Embryonic facial prominence (tissue), 1 donor: ENCODE data around the gene SLC30A10.
"Not testable (repeated sequence)": the region's sequence is repeated elsewhere in the genome, so short reads cannot be mapped to it uniquely, and the experiment has no call there.

Source experiments
- DNase-seq: peaks from one replicate; pipeline ENCODE4 v3.0.0-alpha.2; 2016; ENCODE audit errors: extremely low spot score

Gene SLC30A10

DNA sequence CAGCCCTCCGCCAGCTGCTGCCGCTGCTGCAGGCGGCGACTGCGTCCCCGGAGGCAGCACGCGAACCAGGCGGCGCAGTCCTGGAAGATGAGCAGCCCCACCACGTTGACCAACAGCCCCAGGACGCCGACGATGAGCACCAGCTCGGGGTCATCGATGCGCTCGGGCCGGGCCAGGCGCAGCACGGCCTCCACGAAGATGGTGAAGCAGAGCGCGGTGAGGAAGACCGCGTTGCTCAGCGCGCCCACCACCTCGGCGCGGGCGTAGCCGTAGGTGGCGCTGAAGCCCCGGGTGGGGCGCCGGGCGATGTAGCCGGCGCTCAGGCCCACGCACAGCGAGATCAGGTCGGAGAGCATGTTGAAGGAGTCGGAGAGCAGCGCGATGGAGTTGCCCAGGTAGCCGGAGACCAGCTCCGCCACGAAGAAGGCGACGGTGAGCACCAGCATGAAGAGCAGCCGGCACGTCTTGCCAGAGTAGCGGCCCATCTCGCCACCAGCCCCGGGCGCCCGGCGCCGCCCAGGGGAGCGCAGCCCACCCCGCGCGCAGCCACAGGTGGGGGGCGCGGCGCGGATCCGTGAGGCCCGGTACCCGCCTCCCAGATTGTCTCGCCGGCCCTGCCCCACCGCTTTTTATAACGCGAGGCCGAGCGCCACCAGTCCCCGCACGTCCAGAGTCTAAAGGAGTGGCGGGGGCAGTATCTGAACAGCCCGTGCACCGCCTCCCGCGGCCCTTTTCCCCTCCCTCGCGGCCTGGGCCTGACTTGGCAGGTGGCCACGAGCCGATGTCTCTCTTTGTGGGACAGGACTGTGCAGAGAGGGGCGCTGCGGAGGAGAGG is at the start of gene SLC30A10:
TSS of gene SLC30A10 (minus strand) at position 602 of the 835 bp plus-strand sequence. CDS start at position 485, 117 bp downstream.
- DNase-seq: no peak

GRCh38 chr1:219973213-219973612 is 44.9 kb upstream of the SLC30A10 start:
- DNase-seq: no peak

DNA sequence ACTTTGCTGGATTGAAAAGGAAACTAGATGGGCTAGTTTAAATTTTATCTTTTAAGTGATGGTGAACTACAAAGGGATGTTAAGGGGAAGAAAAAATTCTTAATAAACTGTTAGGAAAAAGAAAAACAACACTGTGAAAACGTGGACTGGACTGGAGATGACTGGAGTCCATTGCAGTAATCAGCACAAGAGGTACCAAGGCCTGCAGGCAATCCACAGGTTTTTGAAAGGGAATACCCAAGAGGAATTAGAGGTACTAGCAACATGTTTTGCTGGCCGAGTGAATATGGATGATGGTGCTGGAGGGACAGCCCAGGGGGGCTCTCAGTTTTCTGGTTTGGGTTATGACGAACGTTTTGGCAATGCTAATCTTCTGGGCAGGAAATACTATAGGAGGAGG is 39.0 kb upstream of the SLC30A10 start:
- no peak for DNase-seq

DNA sequence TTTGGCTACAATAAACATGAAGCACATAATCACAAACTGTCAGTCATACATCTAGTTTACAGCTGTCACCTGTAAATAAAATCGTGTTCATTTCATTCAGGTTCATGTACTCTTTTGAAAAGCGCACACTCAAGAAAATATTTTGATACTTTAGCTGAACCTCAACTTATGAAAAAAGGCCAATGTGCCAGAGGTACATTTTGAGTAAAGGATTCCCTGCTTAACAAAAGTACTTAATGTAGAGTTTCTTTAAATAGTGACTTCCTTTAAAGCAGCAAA is 37.7 kb upstream of the SLC30A10 start:
- DNase-seq: no peak

- DNase-seq: no peak
These were observed 37.1 kb upstream of the SLC30A10 start for GRCh38 chr1:219965285-219966070.

DNA sequence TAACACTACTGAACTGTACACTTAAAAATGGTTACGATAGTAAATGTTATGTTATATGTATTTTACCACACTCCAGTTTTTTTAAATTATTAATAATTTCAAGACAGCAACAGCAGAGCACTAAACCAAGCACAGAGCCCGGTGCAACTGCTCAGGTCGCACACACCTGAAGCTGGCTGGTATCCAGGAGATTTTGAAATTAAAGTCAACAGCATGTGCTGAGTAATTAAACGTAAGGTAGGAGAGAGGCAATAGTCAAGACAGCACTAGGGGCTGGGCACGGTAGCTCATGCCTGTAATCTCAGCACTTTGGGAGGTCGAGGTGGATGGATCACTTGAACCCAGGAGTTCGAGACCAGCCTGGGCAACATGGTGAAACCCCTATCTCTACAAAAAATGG is 35.1 kb upstream of the SLC30A10 start:
- DNase-seq: no peak

DNA sequence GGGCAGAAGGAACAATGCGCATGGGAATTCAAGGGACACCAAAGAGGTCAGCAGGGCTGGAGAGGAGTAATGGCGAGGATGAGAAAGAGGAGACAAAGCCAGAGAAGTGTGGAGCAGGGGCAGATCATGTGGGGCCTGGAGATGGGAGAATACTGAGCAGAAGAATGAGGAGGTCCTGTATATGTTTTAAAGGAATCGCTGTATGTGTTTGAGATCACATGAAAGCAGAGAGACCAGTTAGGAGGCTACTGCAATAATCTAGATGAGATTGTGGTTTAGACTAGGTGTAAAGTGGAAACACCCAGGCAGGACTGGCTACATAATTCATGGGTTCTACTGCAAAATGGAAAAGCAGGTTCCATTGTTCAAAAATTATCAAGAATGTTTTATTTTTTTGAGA is 33.3 kb upstream of the SLC30A10 start:
- DNase-seq: no peak

DNA sequence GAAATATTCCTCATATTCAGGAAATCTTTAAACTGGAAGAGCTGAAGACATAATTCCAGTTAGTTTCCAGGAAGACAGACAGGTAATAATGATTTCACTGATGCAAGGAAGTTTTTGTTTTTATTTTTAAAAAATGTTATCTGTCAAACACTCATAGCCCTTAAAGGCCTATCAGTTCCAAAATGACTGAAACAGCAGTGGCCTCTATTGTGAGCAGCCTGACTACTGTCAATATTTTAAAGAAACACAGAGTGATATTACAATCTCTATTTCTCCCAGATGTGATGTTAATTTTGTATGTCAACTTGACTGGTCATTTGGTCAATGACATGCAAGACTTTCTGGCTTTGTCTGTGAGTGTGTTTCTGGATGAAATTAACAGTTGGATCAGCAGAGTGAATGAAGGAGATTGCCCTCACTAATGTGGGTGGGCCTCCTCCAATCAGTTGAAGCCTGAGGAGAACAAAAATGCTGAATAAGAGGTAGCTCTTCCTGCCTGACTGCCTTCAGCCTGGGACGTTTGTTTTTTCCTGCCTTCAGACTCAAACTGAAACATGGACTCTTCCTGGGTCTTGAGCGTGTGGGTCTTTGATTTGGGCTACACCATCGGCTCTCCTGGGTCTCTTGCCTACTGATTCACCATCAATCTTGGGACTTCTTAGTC is 31.3 kb upstream of the SLC30A10 start:
- no peak for DNase-seq

- no peak for DNase-seq
These were observed 30.6 kb upstream of the SLC30A10 start for GRCh38 chr1:219958875-219959417.

DNA sequence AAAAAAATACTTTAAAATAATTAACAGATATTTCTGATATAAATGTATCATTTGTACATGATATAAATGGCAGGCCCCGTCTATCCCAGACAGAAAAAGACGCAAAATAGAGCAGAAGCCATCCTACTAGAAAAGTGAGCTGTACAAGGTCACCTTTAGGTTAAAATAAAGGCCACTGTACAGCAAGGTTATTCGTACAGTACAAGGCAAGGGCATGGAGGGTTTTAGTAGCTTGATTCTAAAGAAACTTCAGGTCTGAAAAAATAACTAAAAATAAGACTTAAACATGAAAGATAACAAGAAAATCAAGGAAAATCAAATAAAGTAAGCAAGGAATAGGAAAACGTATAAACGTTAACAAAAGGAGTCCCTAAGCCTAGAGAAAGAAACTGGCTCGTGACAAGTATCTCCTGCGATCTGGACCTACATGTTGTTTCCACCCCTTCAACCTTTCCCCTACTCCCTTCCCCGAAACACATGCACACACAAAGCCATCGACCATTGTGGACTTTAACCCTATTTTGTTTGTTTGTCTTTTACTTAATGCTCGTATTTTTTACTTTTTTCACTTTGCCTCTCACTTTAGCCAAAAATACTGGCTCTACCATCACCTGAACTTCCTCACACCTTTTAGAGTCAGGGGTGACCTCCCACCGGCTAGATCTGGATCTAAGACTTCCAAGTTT is 26.5 kb upstream of the SLC30A10 start:
- DNase-seq: no peak

GRCh38 chr1:219954052-219954451 is 25.7 kb upstream of the SLC30A10 start:
- no peak for DNase-seq

- no peak for DNase-seq
These were observed 24.0 kb upstream of the SLC30A10 start for GRCh38 chr1:219952361-219952760.

GRCh38 chr1:219949227-219949626 is 20.9 kb upstream of the SLC30A10 start:
- not testable (repeated sequence) for DNase-seq

GRCh38 chr1:219948766-219949165 is 20.4 kb upstream of the SLC30A10 start:
- not testable (repeated sequence) for DNase-seq

DNA sequence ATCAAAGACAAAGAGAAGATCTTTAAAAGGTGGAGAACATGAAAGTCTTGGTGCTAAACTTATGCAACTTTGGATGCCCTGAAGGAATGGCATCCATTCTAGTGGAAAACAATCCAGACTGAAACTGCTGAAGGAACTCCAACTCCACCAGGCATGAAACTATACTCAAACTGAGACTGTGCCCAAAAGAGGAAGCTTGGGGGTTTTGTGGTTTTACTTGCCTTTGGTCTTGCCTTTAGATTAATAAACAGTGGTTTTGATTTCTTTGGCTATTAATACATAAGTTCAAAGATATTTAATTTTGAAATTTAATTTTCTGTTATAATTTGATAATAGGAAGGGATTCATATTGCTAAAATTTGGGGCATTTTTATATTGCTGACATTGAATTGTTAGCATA is 17.4 kb upstream of the SLC30A10 start:
- DNase-seq: no peak

GRCh38 chr1:219941179-219942118 is 13.1 kb upstream of the SLC30A10 start:
- DNase-seq: no peak

DNA sequence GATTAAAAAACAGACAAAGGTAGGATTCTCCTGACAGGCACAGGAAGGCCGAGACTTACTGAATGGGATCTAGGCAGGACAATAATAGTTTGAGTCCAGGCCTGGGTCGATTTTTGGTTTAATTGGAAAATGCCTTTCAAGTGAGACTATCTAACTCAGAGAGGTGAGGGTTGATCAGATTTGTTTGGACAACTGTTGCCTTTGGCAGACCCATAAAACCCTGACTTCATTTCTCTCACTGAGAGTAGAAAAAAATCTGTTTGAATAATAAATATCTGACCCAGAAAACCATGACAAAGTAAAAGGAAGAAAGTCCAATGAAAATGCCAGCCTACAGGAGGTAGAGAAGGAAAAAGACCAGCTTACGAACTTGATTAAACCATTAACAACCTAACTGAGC is 12.3 kb upstream of the SLC30A10 start:
- DNase-seq: no peak

- DNase-seq: no peak
These were observed 10.3 kb upstream of the SLC30A10 start for GRCh38 chr1:219938706-219939105.

DNA sequence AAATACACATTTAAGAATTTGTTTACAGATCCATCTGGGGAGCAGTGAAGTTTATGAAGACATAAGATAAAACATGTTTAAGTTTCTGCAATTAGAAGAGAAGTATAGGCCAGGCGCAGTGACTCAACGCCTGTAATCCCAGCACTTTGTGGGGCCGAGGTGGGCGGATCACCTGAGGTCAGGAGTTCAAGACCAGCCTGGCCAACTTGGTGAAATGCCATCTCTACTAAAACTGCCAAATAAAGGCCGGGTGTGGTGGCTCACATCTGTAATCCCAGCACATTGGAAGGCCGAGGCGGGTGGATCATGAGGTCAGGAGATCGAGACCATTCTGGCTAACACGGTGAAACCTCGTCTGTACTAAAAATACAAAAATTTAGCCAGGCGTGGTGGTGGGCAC is 5.4 kb upstream of the SLC30A10 start:
- not testable (repeated sequence) for DNase-seq

GRCh38 chr1:219931033-219931432 is 2.7 kb upstream of the SLC30A10 start:
- DNase-seq: no peak

DNA sequence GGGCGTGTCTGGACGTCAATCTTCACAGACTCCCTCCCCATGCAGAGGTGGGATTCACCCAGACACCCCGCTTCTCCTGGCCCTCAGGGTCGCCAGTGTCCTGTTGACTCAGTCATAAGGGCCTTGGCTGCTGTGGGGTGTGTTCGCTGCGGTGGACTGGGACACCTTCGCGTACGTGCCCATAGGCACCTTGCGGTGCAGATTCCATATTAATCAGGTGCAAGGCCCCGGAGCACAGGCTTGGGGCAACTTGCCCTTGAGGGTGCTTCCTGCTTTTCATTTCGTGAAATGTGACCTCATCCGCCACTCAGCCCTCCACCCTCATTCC is 398 bp upstream of the SLC30A10 start:
- no peak for DNase-seq
